Endothelial cell of umbilical vein (primary cell): ENCODE data around the gene SMARCC1. TPM values are rescaled to one million over a fixed set of nuclear protein-coding genes. Genes with fewer than 3 reads are reported as not detected.

Experiments
- BruUV-seq: library from RNA; stranded (reverse); fragments of 400-500 nt; replicated peaks from 2 replicates; lab custom pipeline; 2021; lab: Mats Ljungman, UMichigan
- CTCF ChIA-PET: fragments of 300-600, 350-600 bp; sonication (Branson Sonifier 250); formaldehyde crosslinking; loops from one replicate; lab custom pipeline; 2021; ENCODE audit warnings: antibody characterized with exemption, inconsistent platforms; lab: Charles Lee
- POLR2A ChIA-PET: fragments of 300-600, 350-600 bp; sonication (Branson Sonifier 250); formaldehyde crosslinking; loops from one replicate; lab custom pipeline; 2021; ENCODE audit warnings: antibody characterized with exemption, inconsistent platforms; lab: Charles Lee
- DNase-seq: peaks from one replicate; pipeline ENCODE4 v3.0.0-alpha.2; 2011; ENCODE audit warnings: low read depth, low spot score
- FAIRE-seq: peaks from 2 replicates; lab custom pipeline; 2011; peaks lifted over from hg19 to GRCh38; lab: Jason Lieb, UNC
- H2AFZ ChIP-seq: 2 replicates; pipeline ENCODE4 v1.6.0; 2012; ENCODE audit warnings: low read depth, low read length, control low read depth, inconsistent platforms
- H3K27ac ChIP-seq: 2 replicates; pipeline ENCODE4 v1.5.1; 2011; ENCODE audit warnings: low read depth, mild to moderate bottlenecking, control low read depth, low read length, moderate library complexity; ENCODE audit not compliant: insufficient read depth
- H3K27me3 ChIP-seq, 2 experiments: 2 replicates each; pipeline versions ENCODE4 v1.6.0 to v1.6.1; 2011; ENCODE audit warnings: low read length in 2 of 2, mixed read lengths in 1 of 2; ENCODE audit not compliant: control insufficient read depth in 2 of 2, insufficient read depth in 2 of 2
- H3K36me3 ChIP-seq, 2 experiments: 2 replicates in 1 of 2; 3 replicates in 1 of 2; pipeline ENCODE4 v1.5.1; 2011; ENCODE audit warnings: low read length in 2 of 2, mild to moderate bottlenecking in 1 of 2, moderate library complexity in 1 of 2; ENCODE audit not compliant: control insufficient read depth in 2 of 2, insufficient read depth in 2 of 2; ENCODE audit errors: extremely low read depth in 1 of 2
- H3K4me1 ChIP-seq: 3 replicates; pipeline ENCODE4 v1.5.1; 2011; ENCODE audit warnings: mild to moderate bottlenecking, low read length; ENCODE audit not compliant: control insufficient read depth, insufficient read depth; ENCODE audit errors: extremely low read depth
- H3K4me2 ChIP-seq: 2 replicates; pipeline ENCODE4 v1.6.1; 2011; ENCODE audit warnings: low read length, control low read depth, mixed read lengths; ENCODE audit not compliant: insufficient read depth
- H3K4me3 ChIP-seq, 3 experiments: fragments of 200-600 bp in 1 of 3; sonication (generic), shearing (Covaris generic) in 1 of 3; replicated peaks in 1 of 3; 2 replicates each; pipeline ENCODE4 v1.5.1; 2011 to 2016; ENCODE audit warnings: control low read depth in 3 of 3, low read length in 3 of 3, mild to moderate bottlenecking in 2 of 3, inconsistent platforms in 1 of 3, low read depth in 1 of 3, moderate library complexity in 1 of 3; ENCODE audit not compliant: insufficient read depth in 1 of 3
- H3K79me2 ChIP-seq: 2 replicates; pipeline ENCODE4 v1.6.0; 2012; ENCODE audit warnings: low read length, inconsistent platforms; ENCODE audit not compliant: control insufficient read depth, insufficient read depth
- H3K9ac ChIP-seq: replicated peaks from 2 replicates; pipeline ENCODE3; 2011; ENCODE audit warnings: low read length, control low read depth; ENCODE audit not compliant: insufficient read depth; ENCODE audit errors: extremely low read depth
- H3K9me1 ChIP-seq: replicated peaks from 3 replicates; pipeline ENCODE4 v1.6.0; 2011; ENCODE audit warnings: mild to moderate bottlenecking, low read length; ENCODE audit not compliant: control insufficient read depth, insufficient read depth; ENCODE audit errors: extremely low read depth
- H3K9me3 ChIP-seq: replicated peaks from 2 replicates; pipeline ENCODE4 v1.5.1; 2012; ENCODE audit warnings: low read length, inconsistent platforms; ENCODE audit not compliant: control insufficient read depth, insufficient read depth
- H4K20me1 ChIP-seq: replicated peaks from 2 replicates; pipeline ENCODE3; 2011; ENCODE audit warnings: mild to moderate bottlenecking, low read length; ENCODE audit not compliant: control insufficient read depth, insufficient read depth; ENCODE audit errors: extremely low read depth
- CTCF ChIP-seq, 2 donors: IDR thresholded peaks; 1 replicate in 1 of 2; 2 replicates in 1 of 2; pipeline ENCODE4 v1.5.1; 2011; ENCODE audit warnings: low read length in 2 of 2, mild to moderate bottlenecking in 2 of 2, moderate library complexity in 2 of 2, control low read depth in 1 of 2, inconsistent platforms in 1 of 2, low read depth in 1 of 2; ENCODE audit not compliant: insufficient read depth in 1 of 2; ENCODE audit errors: extremely low read depth in 1 of 2
- EZH2 ChIP-seq: IDR thresholded peaks from 2 replicates; pipeline ENCODE4 v1.6.1; 2012; ENCODE audit warnings: borderline replicate concordance, low read depth, mild to moderate bottlenecking, moderate library complexity, low read length, inconsistent platforms; ENCODE audit not compliant: severe bottlenecking
- FOS ChIP-seq: IDR thresholded peaks from 2 replicates; pipeline ENCODE4 v1.6.1; 2011; ENCODE audit warnings: mild to moderate bottlenecking, low read length, moderate library complexity, borderline replicate concordance; ENCODE audit not compliant: insufficient read depth
- GATA2 ChIP-seq: IDR thresholded peaks from 2 replicates; pipeline ENCODE4 v1.7.0; 2011; ENCODE audit warnings: low read depth, mild to moderate bottlenecking, moderate library complexity, mixed read lengths, low read length; ENCODE audit not compliant: insufficient read length, insufficient read depth
- JUN ChIP-seq: IDR thresholded peaks from 2 replicates; pipeline ENCODE4 v1.6.1; 2011; ENCODE audit warnings: borderline replicate concordance, low read depth; ENCODE audit not compliant: insufficient read length, insufficient read depth
- MAX ChIP-seq: IDR thresholded peaks from 2 replicates; pipeline ENCODE4 v1.6.1; 2011; ENCODE audit not compliant: insufficient read depth, insufficient read length
- MYC ChIP-seq: IDR thresholded peaks from one replicate; pipeline ENCODE4 v1.6.1; 2011; ENCODE audit warnings: mild to moderate bottlenecking, low read depth, low read length
- POLR2A ChIP-seq: IDR thresholded peaks from 2 replicates; pipeline ENCODE4 v1.6.1; 2012; ENCODE audit warnings: low read depth, mild to moderate bottlenecking, control low read depth, low read length
- POLR2AphosphoS5 ChIP-seq: IDR thresholded peaks from 2 replicates; pipeline ENCODE4 v1.6.1; 2012; ENCODE audit warnings: low read depth, mild to moderate bottlenecking, control low read depth, low read length, moderate library complexity; ENCODE audit not compliant: insufficient read depth
- dilution Hi-C: fragments of 300-500 bp; cut with MboI; formaldehyde crosslinking; loops from one replicate; pipeline ENCODE4 v1.15.0; 2019; ENCODE audit warnings: low sequenced_read_pairs; ENCODE audit not compliant: extremely low pct_ligation_motif_present
- intact Hi-C: fragments of 100-400 bp; cut with micrococcal nuclease; formaldehyde crosslinking; loops from one replicate; pipeline ENCODE4 v1.10.0; 2022
- polyA plus RNA-seq, 4 experiments: library from polyadenylated mRNA; depleted of rRNA in 3 of 4; stranded (reverse) in 3 of 4; unstranded in 1 of 4; fragments of >200 nt; gene quantifications; 2 replicates each; pipeline versions ENCODE4 v1.2.1 to v1.2.3, GENCODE V29; 2011 to 2012; ENCODE audit warnings: missing spikeins in 1 of 4
- total RNA-seq: library from RNA; stranded (reverse); gene quantifications from 2 replicates; pipeline ENCODE4 v1.2.3, GENCODE V29; 2021

SMARCC1 gene
- total and polyA plus RNA-seq, 2 donors (not counting 3 experiments of a cell fraction or from before 2014, with no cell fraction given) = 23.0 to 138 TPM

- H3K27me3 ChIP-seq = no peaks in the 10 kb centered on the region
- FAIRE-seq (no peak), DNase-seq (no peak)
- no peak overlapping the region for H3K27ac ChIP-seq
- CTCF ChIA-PET = no interaction called here
- no peak overlapping the region for H2AFZ ChIP-seq
- POLR2A ChIA-PET = no interaction called here
- dilution Hi-C loops (no loop called here), intact Hi-C loops (loop anchor here (5.0 kb wide), 1 partner anchor 78 kb away; the partner anchor contains the start of gene SMARCC1)
- H3K9ac ChIP-seq = no peak overlapping the region
- H3K4me1 ChIP-seq = no peaks in the 10 kb centered on the region
- peaks cover 14 to 18% of the 10 kb centered on the region in 2 experiments for H3K36me3 ChIP-seq
- no peak overlapping the region for H3K4me3 ChIP-seq
- no peak for TF ChIP-seq GATA2
- TF ChIP-seq JUN = no peak
- no peak for TF ChIP-seq POLR2A
- no peak for TF ChIP-seq POLR2AphosphoS5
- TF ChIP-seq FOS = no peak
- no peak for TF ChIP-seq CTCF (IDR thresholded peaks at IDR 0.05; ENCODE audit: extremely low read depth in 1 of 2, insufficient read depth in 1 of 2, low read depth in 1 of 2, low read length in 2 of 2)
- TF ChIP-seq MYC = no peak
- TF ChIP-seq EZH2 = no peak
- no peak for TF ChIP-seq MAX
- H3K9me1 ChIP-seq = no peaks in the 10 kb centered on the region
- BruUV-seq = no TSS peak
- no peaks in the 10 kb centered on the region for H4K20me1 ChIP-seq
- peak overlapping the region; percentile 12 for H3K4me2 ChIP-seq
- no peaks in the 10 kb centered on the region for H3K9me3 ChIP-seq
- H3K79me2 ChIP-seq = no peaks in the 10 kb centered on the region
Observed at GRCh38 chr3:47704237-47704612, 77.5 kb downstream of the SMARCC1 start.
